HG02610 (cell line): Measurements from ENCODE around the gene FAM222B.
"Not testable (repeated sequence)": the region's sequence is repeated elsewhere in the genome, so short reads cannot be mapped to it uniquely, and the experiment has no call there.

ENCODE experiments used
- ATAC-seq: cut with Tn5 transposase; IDR thresholded peaks from one replicate; pipeline ENCODE4 v1.9.1; 2021; ENCODE audit warnings: mild to moderate bottlenecking, moderate library complexity; ENCODE audit not compliant: unreplicated experiment

Gene FAM222B

DNA sequence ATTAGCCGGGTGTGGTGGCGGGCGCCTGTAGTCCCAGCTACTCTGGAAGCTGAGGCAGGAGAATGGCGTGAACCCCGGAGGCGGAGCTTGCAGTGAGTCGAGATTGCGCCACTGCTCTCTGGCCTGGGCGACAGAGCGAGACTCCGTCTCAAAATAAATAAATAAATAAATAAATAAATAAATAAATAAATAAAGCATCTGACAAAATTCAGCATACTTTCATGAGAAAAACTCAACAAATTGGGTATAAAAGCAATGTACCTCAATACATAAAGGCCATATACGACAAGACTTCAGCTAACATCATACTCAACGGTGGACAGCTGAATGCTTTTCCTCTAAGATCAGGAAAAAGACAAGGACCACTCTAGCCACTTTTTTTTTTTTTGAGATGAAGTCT, 63.0 kb downstream of the FAM222B start:
- ATAC-seq, result not testable (repeated sequence)

DNA sequence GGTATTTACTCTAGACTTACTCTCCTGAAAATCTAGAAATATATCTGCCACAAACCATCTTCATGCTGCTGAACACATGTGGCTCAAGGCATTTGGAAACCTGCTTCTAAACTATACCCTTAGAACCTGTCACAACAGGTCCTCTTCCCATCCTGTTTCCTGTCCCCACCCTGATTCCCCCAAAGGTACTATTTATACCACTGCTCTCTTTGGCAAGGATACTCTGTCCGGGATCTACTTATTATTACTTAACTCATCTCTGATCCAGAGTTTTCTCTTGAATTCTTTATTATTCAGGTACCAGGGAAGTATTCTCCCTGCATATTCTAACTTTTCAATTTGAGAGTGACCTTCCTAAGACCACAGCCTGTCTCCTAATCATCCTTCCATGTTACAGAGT, 65.4 kb downstream of the FAM222B start:
- no peak for ATAC-seq

DNA sequence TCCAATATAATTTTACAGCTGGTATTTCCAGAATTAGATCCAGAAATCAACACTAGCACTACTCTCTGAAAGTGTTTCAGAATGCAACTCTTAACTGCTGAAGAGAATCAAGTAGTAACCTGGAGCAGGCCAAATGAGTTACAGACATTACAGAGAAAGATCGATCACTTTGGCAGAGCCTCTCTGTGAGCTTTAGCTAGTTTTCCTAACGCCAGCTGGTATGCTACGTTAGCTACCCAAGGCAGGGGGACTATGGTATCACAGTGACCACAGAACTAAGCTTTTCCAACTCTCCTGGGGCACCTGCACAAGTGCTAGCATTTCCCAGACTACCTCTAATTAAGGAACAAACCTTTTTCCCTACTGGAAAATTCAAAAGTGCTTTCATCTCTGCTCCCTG, 68.4 kb downstream of the FAM222B start:
- ATAC-seq, result no peak

DNA sequence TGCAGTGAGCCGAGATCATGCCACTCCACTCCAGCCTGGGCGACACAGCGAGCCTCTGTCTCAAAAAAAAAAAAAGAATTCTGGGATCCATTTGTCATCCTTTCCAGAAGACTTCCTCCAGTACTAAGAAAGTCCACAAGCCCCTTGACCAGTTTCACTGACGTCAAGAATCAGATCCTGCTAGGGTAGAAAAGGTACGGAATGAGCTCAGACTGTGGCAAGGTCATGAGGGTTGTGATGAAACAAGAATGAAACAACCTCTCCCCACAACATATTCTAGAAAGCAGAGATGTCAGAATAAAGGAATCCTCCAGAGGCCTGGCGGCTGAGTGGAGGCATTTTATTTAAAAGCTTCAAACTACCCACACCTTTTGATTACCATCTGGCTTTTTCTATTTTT, 68.9 kb downstream of the FAM222B start:
- ATAC-seq, result no peak

DNA sequence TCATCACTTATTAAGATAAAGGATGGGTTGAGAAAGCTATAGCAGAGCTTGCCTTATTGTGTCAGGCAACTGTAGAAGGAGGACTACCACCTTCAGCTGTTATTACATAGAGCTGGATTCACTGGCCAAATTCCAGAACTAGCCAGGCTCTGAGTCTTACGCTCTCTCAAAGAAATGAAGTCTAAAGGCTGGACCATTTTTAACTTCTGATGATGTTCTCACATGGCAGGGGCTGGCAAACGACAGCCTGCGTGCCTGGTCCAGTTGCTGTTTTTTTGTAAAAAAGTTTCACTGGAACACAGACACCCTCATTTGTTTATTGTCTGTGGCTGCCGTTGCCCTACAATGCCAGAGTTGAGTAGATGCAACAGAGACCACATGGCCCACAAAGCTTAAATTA, 77.6 kb downstream of the FAM222B start:
- ATAC-seq, result no peak

DNA sequence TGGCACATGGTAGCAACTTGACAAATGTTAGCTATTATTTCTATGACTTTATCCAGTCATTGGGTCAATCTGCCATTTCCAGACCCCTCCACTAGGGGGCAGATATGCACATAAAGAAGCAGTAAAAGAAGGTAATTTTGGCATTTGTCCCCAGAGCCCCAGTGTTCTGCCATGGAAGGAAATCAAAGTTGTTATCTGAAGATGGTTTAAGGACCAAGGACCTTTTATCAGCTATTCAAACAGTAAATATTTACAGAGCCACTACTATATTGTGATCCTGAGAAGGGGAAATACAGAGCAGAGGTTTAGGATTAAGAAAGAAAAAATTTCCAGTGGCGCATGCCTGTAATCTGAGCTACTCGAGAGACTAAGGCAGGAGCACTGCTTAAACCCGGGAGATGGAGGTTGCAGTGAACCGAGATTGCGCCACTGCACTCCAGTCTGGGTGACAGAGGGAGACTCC, 78.8 kb downstream of the FAM222B start:
- peak; percentile 26 for ATAC-seq

DNA sequence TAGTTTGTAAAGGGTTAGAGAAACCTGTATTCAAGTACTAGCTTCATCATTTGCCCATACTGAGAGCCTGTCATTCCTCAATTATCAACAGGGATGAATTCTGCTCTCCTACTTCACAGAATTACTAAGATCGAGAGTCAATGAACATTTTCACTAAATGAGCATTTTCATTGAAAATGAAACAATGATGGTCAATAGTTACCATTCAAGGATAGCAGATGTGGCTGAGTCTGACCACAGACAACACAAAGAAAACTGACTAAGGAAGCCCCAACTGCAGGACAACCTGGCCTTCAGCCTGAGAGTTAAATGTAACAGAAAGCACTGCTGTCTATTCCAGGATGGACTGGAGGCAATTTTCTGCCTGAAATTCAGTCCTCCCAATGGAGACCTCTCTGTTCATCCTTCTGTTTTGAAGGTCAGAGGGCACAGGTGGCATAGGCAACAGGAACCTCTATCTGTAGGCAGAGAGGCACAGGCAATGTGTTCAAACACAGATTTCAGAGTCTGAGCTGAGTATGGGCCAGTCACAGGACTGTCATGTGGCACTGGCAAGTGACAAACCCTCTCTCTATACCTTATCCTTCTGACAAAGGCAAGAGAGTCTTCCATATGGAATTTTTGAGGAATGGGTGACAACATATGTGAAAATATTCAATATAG, 79.3 kb downstream of the FAM222B start:
- peak; percentile 65 for ATAC-seq

DNA sequence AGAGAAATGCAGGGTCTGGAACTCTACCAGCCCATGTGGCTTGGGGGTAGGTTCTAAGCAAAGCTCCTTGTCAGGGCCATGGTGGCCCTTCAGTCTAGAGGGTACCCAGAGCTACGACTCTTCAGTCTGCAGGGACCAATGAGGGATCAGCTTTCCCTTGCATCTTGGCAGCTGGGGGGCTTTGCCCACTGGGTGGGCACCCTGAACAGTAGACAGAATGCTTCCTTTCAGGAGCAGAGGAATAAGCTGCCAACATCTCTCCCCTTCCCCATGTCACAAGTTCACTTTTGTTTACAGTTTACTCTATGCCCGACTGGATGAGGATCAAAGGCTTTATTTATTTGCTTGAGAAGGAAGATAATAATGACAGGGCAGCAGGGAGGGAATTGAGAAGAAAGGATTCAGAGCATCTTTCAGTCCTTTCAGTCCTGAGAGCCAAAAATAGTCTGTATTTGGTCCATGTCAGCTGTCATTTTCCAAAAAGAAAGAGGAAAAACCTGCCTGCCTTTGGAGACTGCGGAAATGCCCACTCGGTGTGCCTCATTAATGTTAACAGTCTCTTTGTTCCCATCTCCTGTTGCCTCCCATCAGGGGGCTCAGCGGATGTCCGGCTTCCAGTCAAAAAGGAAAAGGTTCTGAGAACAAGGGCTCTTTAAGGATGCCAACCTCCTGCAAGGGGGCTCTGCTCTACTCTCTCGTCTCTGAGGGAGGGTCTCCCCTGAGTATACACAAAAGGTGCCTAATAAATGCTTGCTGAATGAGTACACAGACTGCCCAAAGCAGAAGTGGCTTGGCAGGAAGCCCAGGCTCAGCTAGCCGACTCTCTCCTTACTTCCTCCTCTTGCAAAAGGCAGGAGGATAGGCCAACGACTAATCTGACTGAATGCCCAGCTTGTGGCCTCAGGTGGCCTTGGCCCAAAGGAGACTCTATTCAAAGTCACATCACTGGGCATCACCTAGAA, 81.7 kb downstream of the FAM222B start:
- no peak for ATAC-seq

DNA sequence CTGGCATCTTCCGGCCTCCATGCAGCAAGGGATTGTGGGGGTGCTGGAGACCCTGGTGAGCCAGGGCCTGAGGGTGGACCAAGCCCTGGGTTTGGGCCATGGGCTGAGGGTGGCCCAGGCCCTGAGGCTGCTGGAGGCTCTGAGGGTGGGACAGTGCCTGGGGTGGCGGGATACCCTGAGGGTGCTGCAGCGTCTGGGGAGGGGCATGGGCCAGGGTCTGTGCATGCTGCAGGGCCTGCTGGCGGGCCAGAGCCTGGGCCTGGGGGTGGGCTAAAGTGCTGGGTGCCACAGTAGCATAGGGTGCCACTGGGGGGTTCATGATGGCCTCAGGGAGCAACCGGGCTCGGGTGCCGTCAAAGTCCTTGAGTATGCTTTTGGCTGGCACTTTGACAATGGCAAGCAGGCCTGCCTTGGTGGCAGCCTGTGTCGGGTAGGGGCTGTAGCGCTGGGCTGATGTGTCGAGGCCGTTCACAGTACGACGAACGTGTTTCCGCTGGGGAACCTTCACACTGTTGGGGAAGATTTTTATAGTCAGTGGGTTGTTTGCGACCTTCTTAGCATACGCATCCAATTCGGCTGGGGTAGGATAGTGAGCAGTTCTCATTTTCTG, 83.2 kb downstream of the FAM222B start:
- ATAC-seq, result no peak

DNA sequence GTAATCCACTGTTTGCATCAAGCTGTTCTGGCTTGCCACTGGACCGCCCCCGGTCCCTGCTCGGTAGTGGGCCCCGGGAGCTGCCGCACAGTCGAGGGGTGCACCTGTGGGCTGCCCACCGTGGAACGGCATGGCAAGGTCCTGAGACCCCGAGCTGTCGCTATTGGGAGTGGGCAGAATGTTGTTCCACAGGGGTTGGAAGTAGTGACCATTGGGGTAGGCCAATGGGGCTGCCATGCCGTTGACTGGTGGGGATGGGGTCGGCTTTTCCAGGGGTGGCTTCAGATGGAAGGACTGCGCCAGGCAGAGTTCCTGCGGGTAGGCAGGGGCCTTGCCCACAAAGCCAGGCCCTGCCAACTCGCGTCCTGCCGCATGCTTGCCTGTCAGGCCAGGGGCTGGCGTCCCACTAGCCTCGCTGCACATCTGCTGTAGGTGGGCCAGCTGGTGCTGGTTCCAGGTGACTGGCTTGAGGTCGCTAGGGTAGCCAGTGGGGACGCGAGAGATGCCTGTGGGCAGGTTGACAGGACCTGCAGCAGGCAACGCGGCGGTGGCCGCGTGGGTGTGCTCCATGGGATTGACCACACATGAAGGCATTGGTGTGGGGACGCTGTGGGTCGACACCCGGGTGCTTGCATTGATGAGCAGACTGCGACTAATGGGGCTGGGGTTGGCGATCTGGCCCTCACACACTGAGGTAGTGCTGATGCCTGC, 84.0 kb downstream of the FAM222B start:
- no peak for ATAC-seq

DNA sequence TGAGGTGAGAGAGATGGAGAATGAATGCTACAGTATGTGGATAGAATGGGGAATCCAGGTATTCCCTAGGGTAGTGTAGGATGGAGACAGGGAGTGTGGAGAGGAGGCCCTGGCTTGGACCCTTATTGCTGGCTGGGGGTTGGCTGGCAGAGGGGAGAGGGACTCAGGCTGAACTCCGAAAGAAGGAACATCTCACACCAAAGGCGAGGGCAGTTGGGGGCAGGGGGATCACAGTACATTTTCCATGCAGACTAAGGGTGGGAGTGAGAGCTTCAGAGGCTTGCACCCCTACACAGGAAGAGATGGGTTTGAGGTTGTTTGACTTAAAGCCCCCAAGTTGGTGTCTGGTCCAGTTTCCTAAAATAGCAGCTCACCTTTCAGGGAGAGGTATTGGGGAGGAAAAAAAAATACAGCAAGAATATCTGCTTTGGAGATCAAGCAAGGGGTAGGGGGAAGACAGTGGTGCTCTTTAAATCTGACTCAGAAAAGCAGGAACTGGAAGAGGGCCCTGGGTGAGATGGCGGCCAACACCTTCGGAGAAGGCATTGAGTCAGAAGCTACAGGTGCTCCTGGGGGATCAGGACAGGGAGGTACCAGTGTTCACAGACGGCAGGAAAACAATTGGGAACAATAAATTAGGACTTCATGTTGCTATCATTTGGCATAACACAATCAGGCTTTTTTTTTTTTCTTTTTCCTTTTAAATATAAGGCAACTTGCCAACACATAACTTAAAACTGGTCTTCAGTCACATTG, 86.4 kb downstream of the FAM222B start:
- ATAC-seq, result no peak

DNA sequence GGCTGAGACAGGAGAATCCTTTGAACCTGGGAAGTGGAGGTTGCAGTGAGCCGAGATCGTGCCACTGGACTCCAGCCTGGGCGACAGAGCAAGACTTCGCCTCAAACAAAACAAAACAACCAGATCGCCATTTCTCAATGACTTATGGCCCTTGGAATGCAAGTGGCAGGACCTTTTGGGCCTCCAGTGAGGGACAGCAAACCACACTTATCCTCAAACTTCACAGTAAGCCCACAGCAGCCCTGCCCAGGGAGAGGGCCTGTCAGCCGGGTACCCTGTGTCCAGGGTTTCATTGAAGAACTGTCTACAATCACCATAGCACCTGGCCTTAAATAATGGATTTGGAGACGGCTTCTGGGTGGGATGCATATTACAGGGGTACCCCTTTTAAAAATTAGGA, 87.1 kb downstream of the FAM222B start:
- ATAC-seq, result no peak

DNA sequence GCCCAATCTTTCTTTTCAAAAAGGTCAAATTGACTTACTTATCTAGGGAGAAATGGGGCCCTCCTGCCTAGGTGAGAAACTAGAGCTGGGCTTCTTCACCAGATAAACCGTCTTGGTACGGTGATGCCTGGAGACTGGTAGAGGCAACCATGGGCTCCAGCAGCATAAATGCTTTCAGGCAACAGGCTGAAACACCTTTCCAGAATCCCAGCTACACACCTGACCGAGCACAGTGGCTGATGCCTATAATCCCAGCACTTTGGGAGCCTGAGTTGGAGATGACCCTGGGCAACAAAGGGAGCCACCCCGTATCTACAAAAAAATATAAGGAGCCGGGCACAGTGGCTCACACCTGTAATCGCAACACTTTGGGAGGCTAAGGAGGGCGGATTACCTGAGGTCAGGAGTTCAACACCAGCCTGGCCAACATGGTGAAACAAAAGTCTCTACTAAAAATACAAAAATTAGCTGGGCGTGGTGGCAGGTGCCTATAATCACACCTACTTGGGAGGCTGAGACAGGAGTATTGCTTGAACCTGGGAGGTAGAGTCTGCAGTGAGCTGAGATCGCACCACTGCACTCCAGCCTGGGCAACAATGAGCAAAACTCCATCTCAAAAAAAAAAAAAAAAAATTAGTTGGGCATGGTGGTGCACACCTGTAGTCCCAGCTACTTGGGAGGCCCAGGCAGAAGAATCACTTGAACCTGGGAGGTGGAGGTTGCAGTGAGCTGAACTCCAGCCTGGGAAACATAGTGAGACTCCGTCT, 90.8 kb downstream of the FAM222B start:
- ATAC-seq, result no peak

DNA sequence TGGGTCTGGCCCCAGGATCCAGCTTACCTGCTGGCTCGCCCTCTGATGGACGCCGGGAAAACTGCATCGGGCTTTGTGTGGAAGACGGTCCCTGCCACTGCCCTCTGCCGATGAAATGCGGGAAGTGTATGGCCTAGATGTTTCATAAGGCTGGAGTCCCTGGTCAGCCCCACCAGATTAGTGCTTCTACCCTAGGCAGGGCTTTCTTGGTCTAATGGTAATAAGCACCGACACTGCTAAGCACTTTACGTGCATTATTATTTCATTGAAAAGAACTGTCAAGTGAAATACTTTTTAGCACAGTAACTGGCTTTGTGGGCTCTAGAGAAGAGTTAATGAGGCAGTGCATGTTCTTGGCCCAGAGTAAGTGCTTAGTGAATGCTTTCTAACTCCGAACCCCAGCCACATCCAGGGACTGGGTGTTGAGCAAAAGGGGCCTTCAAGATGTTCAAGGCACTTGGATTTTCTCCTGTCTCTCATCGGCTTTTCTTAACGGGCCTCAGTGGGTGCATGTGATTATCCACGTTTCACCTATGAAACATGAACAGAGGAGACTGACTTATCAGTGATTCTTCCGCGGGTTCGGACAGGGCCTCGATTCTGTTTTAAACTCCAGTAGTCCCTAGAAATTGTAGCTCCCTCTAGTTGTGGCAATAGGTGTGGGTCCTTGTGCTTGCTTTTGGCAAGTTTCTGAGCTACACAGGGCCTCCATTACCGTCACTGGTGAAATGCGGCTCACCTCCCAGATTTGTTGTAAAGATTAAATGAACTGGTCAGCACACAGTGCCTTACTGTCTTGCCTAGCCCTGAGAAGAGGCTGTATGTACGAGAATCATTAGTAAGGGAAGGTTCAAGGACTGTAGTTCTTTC, 92.2 kb downstream of the FAM222B start:
- no peak for ATAC-seq

DNA sequence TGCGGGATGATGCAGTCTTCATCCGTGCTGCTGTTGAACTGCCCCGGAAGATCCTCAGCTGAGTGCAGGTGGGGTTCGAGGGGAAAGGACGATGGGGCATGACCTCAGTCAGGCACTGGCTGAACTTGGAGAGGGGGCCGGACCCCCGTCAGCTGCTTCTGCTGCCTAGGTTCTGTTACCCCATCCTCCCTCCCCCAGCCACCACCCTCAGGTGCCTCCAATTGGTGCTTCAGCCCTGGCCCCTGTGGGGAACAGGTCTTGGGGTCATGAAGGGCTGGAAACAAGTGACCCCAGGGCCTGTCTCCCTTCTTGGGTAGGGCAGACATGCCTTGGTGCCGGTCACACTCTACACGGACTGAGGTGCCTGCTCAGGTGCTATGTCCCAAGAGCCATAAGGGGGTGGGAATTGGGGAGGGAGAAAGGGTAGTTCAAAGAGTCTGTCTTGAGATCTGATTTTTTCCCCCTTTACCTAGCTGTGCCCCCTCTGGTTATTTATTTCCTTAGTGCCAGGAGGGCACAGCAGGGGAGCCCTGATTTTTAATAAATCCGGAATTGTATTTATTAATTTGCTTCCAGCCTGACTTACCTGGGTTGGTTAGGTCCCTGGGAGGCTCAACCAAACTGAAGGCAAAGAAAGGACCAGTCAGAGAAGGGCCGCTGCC, 92.9 kb downstream of the FAM222B start:
- no peak for ATAC-seq

DNA sequence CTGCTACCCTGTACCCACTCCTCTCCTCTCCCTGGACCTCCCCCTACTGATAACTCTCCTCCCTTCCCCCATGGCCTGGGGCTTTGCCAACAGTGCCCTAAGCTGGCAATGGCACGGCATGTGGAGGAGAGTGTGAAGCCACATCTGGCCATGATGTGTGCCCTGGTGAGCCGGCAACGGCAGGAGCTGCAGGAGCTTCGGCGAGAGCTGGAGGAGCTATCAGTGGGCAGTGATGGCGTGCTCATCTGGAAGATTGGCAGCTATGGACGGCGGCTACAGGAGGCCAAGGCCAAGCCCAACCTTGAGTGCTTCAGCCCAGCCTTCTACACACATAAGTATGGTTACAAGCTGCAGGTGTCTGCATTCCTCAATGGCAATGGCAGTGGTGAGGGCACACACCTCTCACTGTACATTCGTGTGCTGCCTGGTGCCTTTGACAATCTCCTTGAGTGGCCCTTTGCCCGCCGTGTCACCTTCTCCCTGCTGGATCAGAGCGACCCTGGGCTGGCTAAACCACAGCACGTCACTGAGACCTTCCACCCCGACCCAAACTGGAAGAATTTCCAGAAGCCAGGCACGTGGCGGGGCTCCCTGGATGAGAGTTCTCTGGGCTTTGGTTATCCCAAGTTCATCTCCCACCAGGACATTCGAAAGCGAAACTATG, 93.6 kb downstream of the FAM222B start:
- no peak for ATAC-seq
